Measurements from ENCODE around the gene MCAT. TPM values are rescaled to one million over a fixed set of nuclear protein-coding genes. Genes with fewer than 3 reads are reported as not detected.

MCAT gene
- 19.7 and 22.1 TPM in 2 replicates for total RNA-seq

GRCh38 chr22:43142880-43143562 lies at the start of gene MCAT:
TSS of gene MCAT (minus strand) at chr22:43143398. CDS start at chr22:43143348, 50 bp downstream.

GRCh38 chr22:43186272-43187170 lies 43.3 kb upstream of the MCAT start, which contains the start of gene TTLL12:
TSS of gene TTLL12 (minus strand) at chr22:43187134. CDS start at chr22:43187069, 65 bp downstream.

GRCh38 chr22:43151251-43152002 lies 8.2 kb upstream of the MCAT start, which contains the start of gene TSPO:
TSS of gene TSPO (plus strand) at chr22:43151559. CDS start at chr22:43159239, 7,680 bp downstream.

GRCh38 chr22:43110444-43110926 lies 32.7 kb downstream of the MCAT start, which contains the start of gene BIK:
TSS of gene BIK (plus strand) at chr22:43110750. CDS start at chr22:43124023, 13,273 bp downstream.

GRCh38 chr22:43088984-43089717 lies 54.0 kb downstream of the MCAT start, which contains the start of gene TTLL1:
TSS of gene TTLL1 (minus strand) at chr22:43089391. CDS start at chr22:43075586, 13,805 bp downstream.

Other genes starting within 250 kb of the MCAT start
- gene PACSIN2, start 128.2 kb downstream of the MCAT start, total RNA-seq, result 28.4 and 31.3 TPM in 2 replicates
- gene TTLL1, start 54.0 kb downstream of the MCAT start, total RNA-seq, result 10.4 and 11.3 TPM in 2 replicates
- 0.17 and 0.30 TPM in 2 replicates for gene BIK, start 32.6 kb downstream of the MCAT start, total RNA-seq
- 662 and 733 TPM in 2 replicates for gene TSPO, start 8.2 kb upstream of the MCAT start, total RNA-seq
- gene TTLL12, start 43.7 kb upstream of the MCAT start, total RNA-seq, result 47.3 and 52.1 TPM in 2 replicates
- gene SCUBE1, start 200.0 kb upstream of the MCAT start, total RNA-seq, result 0.17 TPM in 1 of 2 replicates, not detected in the other